T-helper 1 cell treated with Interleukin-12 subunit alpha and Interleukin-12 subunit beta and Interleukin-4 antibody, amounts not matched to agents 30 μg/mL and 1 μg/mL, for 36 hours (primary cell): ENCODE results near the gene SECISBP2L.

Experiments used
- H3K27ac Mint-ChIP-seq: one replicate; pipeline ENCODE4 v1.8.0; 2021; ENCODE audit warnings: mild to moderate bottlenecking, mixed read lengths
- H3K27me3 Mint-ChIP-seq: one replicate; pipeline ENCODE4 v1.8.0; 2021; ENCODE audit warnings: low read depth, mixed read lengths
- H3K36me3 Mint-ChIP-seq: one replicate; pipeline ENCODE4 v1.8.0; 2021; ENCODE audit warnings: low read depth, mixed read lengths
- H3K4me1 Mint-ChIP-seq: one replicate; pipeline ENCODE4 v1.8.0; 2021; ENCODE audit warnings: low read depth, mixed read lengths
- H3K4me3 Mint-ChIP-seq: one replicate; pipeline ENCODE4 v1.8.0; 2021; ENCODE audit warnings: mild to moderate bottlenecking, moderate library complexity, mixed read lengths
- H3K9me3 Mint-ChIP-seq: one replicate; pipeline ENCODE4 v1.8.0; 2021; ENCODE audit warnings: mixed read lengths

The SECISBP2L gene

GRCh38 chr15:49064281-49064653 is 18.0 kb upstream of the SECISBP2L start:
- H3K36me3 Mint-ChIP-seq, result no peaks in the 10 kb centered on the region
- H3K27ac Mint-ChIP-seq, result no peak overlapping the region
- H3K27me3 Mint-ChIP-seq, result no peaks in the 10 kb centered on the region
- peaks cover 6% of the 10 kb centered on the region for H3K4me1 Mint-ChIP-seq
- no peak overlapping the region for H3K4me3 Mint-ChIP-seq
- no peaks in the 10 kb centered on the region for H3K9me3 Mint-ChIP-seq

GRCh38 chr15:49063402-49064280 is 17.4 kb upstream of the SECISBP2L start:
- H3K4me1 Mint-ChIP-seq, result peaks cover 6% of the 10 kb centered on the region
- H3K4me3 Mint-ChIP-seq, result no peak overlapping the region
- no peaks in the 10 kb centered on the region for H3K36me3 Mint-ChIP-seq
- no peak overlapping the region for H3K27ac Mint-ChIP-seq
- H3K9me3 Mint-ChIP-seq, result no peaks in the 10 kb centered on the region
- H3K27me3 Mint-ChIP-seq, result no peaks in the 10 kb centered on the region

GRCh38 chr15:49062900-49063299 is 16.7 kb upstream of the SECISBP2L start:
- Mint-ChIP-seq H3K9me3 (no peaks in the 10 kb centered on the region), H3K4me3 (no peak overlapping the region), H3K27ac (no peak overlapping the region), H3K27me3 (no peaks in the 10 kb centered on the region), H3K36me3 (no peaks in the 10 kb centered on the region), H3K4me1 (peaks cover 6% of the 10 kb centered on the region)

GRCh38 chr15:49060710-49061495 is 14.7 kb upstream of the SECISBP2L start:
- Mint-ChIP-seq H3K4me3 (no peak overlapping the region), H3K4me1 (peaks cover 6% of the 10 kb centered on the region), H3K27ac (no peak overlapping the region), H3K27me3 (no peaks in the 10 kb centered on the region), H3K9me3 (no peaks in the 10 kb centered on the region), H3K36me3 (no peaks in the 10 kb centered on the region)

GRCh38 chr15:49059491-49059890 is 13.2 kb upstream of the SECISBP2L start:
- Mint-ChIP-seq H3K9me3 (no peaks in the 10 kb centered on the region), H3K36me3 (no peaks in the 10 kb centered on the region), H3K27ac (no peak overlapping the region), H3K4me3 (no peak overlapping the region), H3K27me3 (no peaks in the 10 kb centered on the region), H3K4me1 (peaks cover 6% of the 10 kb centered on the region)

GRCh38 chr15:49058559-49058958 is 12.3 kb upstream of the SECISBP2L start:
- no peaks in the 10 kb centered on the region for H3K36me3 Mint-ChIP-seq
- H3K4me1 Mint-ChIP-seq, result peaks cover 6% of the 10 kb centered on the region
- H3K27me3 Mint-ChIP-seq, result no peaks in the 10 kb centered on the region
- no peak overlapping the region for H3K27ac Mint-ChIP-seq
- H3K9me3 Mint-ChIP-seq, result no peaks in the 10 kb centered on the region
- H3K4me3 Mint-ChIP-seq, result no peak overlapping the region

- H3K27ac Mint-ChIP-seq, result no peak overlapping the region
- peaks cover under 1% of the 10 kb centered on the region for H3K4me1 Mint-ChIP-seq
- H3K36me3 Mint-ChIP-seq, result no peaks in the 10 kb centered on the region
- H3K9me3 Mint-ChIP-seq, result no peaks in the 10 kb centered on the region
- H3K4me3 Mint-ChIP-seq, result no peak overlapping the region
- H3K27me3 Mint-ChIP-seq, result no peaks in the 10 kb centered on the region
These were observed 9.4 kb upstream of the SECISBP2L start for GRCh38 chr15:49055630-49056029.

GRCh38 chr15:49052662-49053061 is 6.4 kb upstream of the SECISBP2L start:
- H3K27ac Mint-ChIP-seq, result no peak overlapping the region
- H3K4me1 Mint-ChIP-seq, result no peaks in the 10 kb centered on the region
- no peak overlapping the region for H3K4me3 Mint-ChIP-seq
- no peaks in the 10 kb centered on the region for H3K27me3 Mint-ChIP-seq
- no peaks in the 10 kb centered on the region for H3K36me3 Mint-ChIP-seq
- H3K9me3 Mint-ChIP-seq, result no peaks in the 10 kb centered on the region

GRCh38 chr15:49047456-49047855 is 1.2 kb upstream of the SECISBP2L start:
- Mint-ChIP-seq H3K27me3 (no peaks in the 10 kb centered on the region), H3K4me1 (peaks cover 19% of the 10 kb centered on the region), H3K27ac (no peak overlapping the region), H3K9me3 (no peaks in the 10 kb centered on the region), H3K36me3 (peaks cover 2% of the 10 kb centered on the region), H3K4me3 (no peak overlapping the region)

- peak overlapping the region; percentile 89 for H3K27ac Mint-ChIP-seq
- peak overlapping the region; percentile 95 for H3K4me3 Mint-ChIP-seq
- H3K36me3 Mint-ChIP-seq, result peaks cover 2% of the 10 kb centered on the region
- peaks cover 24% of the 10 kb centered on the region for H3K4me1 Mint-ChIP-seq
- no peaks in the 10 kb centered on the region for H3K9me3 Mint-ChIP-seq
- H3K27me3 Mint-ChIP-seq, result no peaks in the 10 kb centered on the region
These were observed 461 bp downstream of the SECISBP2L start for GRCh38 chr15:49045751-49046219.

GRCh38 chr15:49044766-49045606 is 1.3 kb downstream of the SECISBP2L start:
- H3K27me3 Mint-ChIP-seq, result no peaks in the 10 kb centered on the region
- H3K36me3 Mint-ChIP-seq, result peaks cover 4% of the 10 kb centered on the region
- no peaks in the 10 kb centered on the region for H3K9me3 Mint-ChIP-seq
- H3K27ac Mint-ChIP-seq, result peak overlapping the region; percentile 89
- peaks cover 26% of the 10 kb centered on the region for H3K4me1 Mint-ChIP-seq
- peak overlapping the region; percentile 95 for H3K4me3 Mint-ChIP-seq

GRCh38 chr15:49044002-49044401 is 2.2 kb downstream of the SECISBP2L start:
- peaks cover 5% of the 10 kb centered on the region for H3K36me3 Mint-ChIP-seq
- H3K27me3 Mint-ChIP-seq, result no peaks in the 10 kb centered on the region
- H3K9me3 Mint-ChIP-seq, result no peaks in the 10 kb centered on the region
- peak overlapping the region; percentile 48 for H3K4me3 Mint-ChIP-seq
- H3K27ac Mint-ChIP-seq, result no peak overlapping the region
- H3K4me1 Mint-ChIP-seq, result peaks cover 27% of the 10 kb centered on the region

GRCh38 chr15:49042165-49042564 is 4.1 kb downstream of the SECISBP2L start:
- H3K9me3 Mint-ChIP-seq, result no peaks in the 10 kb centered on the region
- H3K36me3 Mint-ChIP-seq, result peaks cover 5% of the 10 kb centered on the region
- H3K27me3 Mint-ChIP-seq, result no peaks in the 10 kb centered on the region
- peaks cover 29% of the 10 kb centered on the region for H3K4me1 Mint-ChIP-seq
- no peak overlapping the region for H3K4me3 Mint-ChIP-seq
- H3K27ac Mint-ChIP-seq, result no peak overlapping the region

GRCh38 chr15:49041426-49041825 is 4.8 kb downstream of the SECISBP2L start:
- Mint-ChIP-seq H3K36me3 (peaks cover 5% of the 10 kb centered on the region), H3K9me3 (no peaks in the 10 kb centered on the region), H3K27me3 (no peaks in the 10 kb centered on the region), H3K4me1 (peaks cover 24% of the 10 kb centered on the region), H3K4me3 (no peak overlapping the region), H3K27ac (no peak overlapping the region)
